IPS-15b (cell line): Measurements from ENCODE around the gene FAF1.
"Not testable (repeated sequence)": the region's sequence is repeated elsewhere in the genome, so short reads cannot be mapped to it uniquely, and the experiment has no call there.

Experiments used
- H3K27me3 ChIP-seq: one replicate; pipeline ENCODE4 v1.6.1; 2013; ENCODE audit warnings: low read length; ENCODE audit not compliant: control insufficient read depth, insufficient read depth
- H3K36me3 ChIP-seq: one replicate; pipeline ENCODE4 v1.6.1; 2013; ENCODE audit warnings: low read length; ENCODE audit not compliant: control insufficient read depth, insufficient read depth
- H3K4me1 ChIP-seq: one replicate; pipeline ENCODE4 v1.6.1; 2013; ENCODE audit warnings: mild to moderate bottlenecking, low read length; ENCODE audit not compliant: control insufficient read depth, insufficient read depth
- H3K4me3 ChIP-seq: one replicate; pipeline ENCODE4 v1.5.1; 2013; ENCODE audit warnings: low read depth, low read length
- H3K9ac ChIP-seq: one replicate; pipeline ENCODE4 v1.6.1; 2013; ENCODE audit warnings: low read depth, mild to moderate bottlenecking, low read length
- H3K9me3 ChIP-seq: one replicate; pipeline ENCODE4 v1.6.1; 2013; ENCODE audit warnings: mild to moderate bottlenecking, low read length; ENCODE audit not compliant: control insufficient read depth, insufficient read depth

FAF1 gene

GRCh38 chr1:50831300-50832061, 128.6 kb downstream of the FAF1 start:
- Histone ChIP-seq H3K9me3 (no peaks in the 10 kb centered on the region), H3K9ac (no peak overlapping the region), H3K4me3 (no peak overlapping the region), H3K27me3 (no peaks in the 10 kb centered on the region), H3K36me3 (no peaks in the 10 kb centered on the region), H3K4me1 (no peaks in the 10 kb centered on the region)

GRCh38 chr1:50830621-50831020, 129.4 kb downstream of the FAF1 start:
- Histone ChIP-seq H3K36me3 (no peaks in the 10 kb centered on the region), H3K9me3 (no peaks in the 10 kb centered on the region), H3K9ac (no peak overlapping the region), H3K27me3 (no peaks in the 10 kb centered on the region), H3K4me3 (no peak overlapping the region), H3K4me1 (no peaks in the 10 kb centered on the region)

GRCh38 chr1:50829014-50829958, 130.8 kb downstream of the FAF1 start:
- Histone ChIP-seq H3K9ac (no peak overlapping the region), H3K36me3 (no peaks in the 10 kb centered on the region), H3K4me3 (no peak overlapping the region), H3K9me3 (no peaks in the 10 kb centered on the region), H3K27me3 (no peaks in the 10 kb centered on the region), H3K4me1 (no peaks in the 10 kb centered on the region)

GRCh38 chr1:50827546-50827945, 132.5 kb downstream of the FAF1 start:
- no peak overlapping the region for H3K4me3 ChIP-seq
- no peaks in the 10 kb centered on the region for H3K36me3 ChIP-seq
- H3K9ac ChIP-seq, result no peak overlapping the region
- H3K9me3 ChIP-seq, result no peaks in the 10 kb centered on the region
- no peaks in the 10 kb centered on the region for H3K4me1 ChIP-seq
- no peaks in the 10 kb centered on the region for H3K27me3 ChIP-seq

GRCh38 chr1:50826792-50827191, 133.3 kb downstream of the FAF1 start:
- not testable (repeated sequence) for H3K27me3 ChIP-seq, H3K9me3 ChIP-seq, H3K4me1 ChIP-seq, H3K4me3 ChIP-seq, H3K36me3 ChIP-seq, H3K9ac ChIP-seq

- H3K9ac ChIP-seq, result no peak overlapping the region
- H3K4me1 ChIP-seq, result no peaks in the 10 kb centered on the region
- no peak overlapping the region for H3K4me3 ChIP-seq
- no peaks in the 10 kb centered on the region for H3K27me3 ChIP-seq
- no peaks in the 10 kb centered on the region for H3K9me3 ChIP-seq
- no peaks in the 10 kb centered on the region for H3K36me3 ChIP-seq
Measured at GRCh38 chr1:50822035-50822776, 137.9 kb downstream of the FAF1 start.

GRCh38 chr1:50820545-50820944, 139.5 kb downstream of the FAF1 start:
- Histone ChIP-seq H3K27me3 (no peaks in the 10 kb centered on the region), H3K9ac (no peak overlapping the region), H3K36me3 (no peaks in the 10 kb centered on the region), H3K9me3 (no peaks in the 10 kb centered on the region), H3K4me1 (no peaks in the 10 kb centered on the region), H3K4me3 (no peak overlapping the region)

GRCh38 chr1:50812346-50812745, 147.7 kb downstream of the FAF1 start:
- H3K4me1 ChIP-seq, result no peaks in the 10 kb centered on the region
- H3K36me3 ChIP-seq, result no peaks in the 10 kb centered on the region
- H3K27me3 ChIP-seq, result no peaks in the 10 kb centered on the region
- no peaks in the 10 kb centered on the region for H3K9me3 ChIP-seq
- no peak overlapping the region for H3K9ac ChIP-seq
- H3K4me3 ChIP-seq, result no peak overlapping the region

GRCh38 chr1:50808296-50808695, 151.8 kb downstream of the FAF1 start:
- Histone ChIP-seq H3K9ac (no peak overlapping the region), H3K4me1 (no peaks in the 10 kb centered on the region), H3K36me3 (no peaks in the 10 kb centered on the region), H3K27me3 (no peaks in the 10 kb centered on the region), H3K9me3 (no peaks in the 10 kb centered on the region), H3K4me3 (no peak overlapping the region)

- no peaks in the 10 kb centered on the region for H3K36me3 ChIP-seq
- H3K4me3 ChIP-seq, result no peak overlapping the region
- H3K27me3 ChIP-seq, result no peaks in the 10 kb centered on the region
- no peaks in the 10 kb centered on the region for H3K9me3 ChIP-seq
- H3K9ac ChIP-seq, result no peak overlapping the region
- H3K4me1 ChIP-seq, result peaks cover 5% of the 10 kb centered on the region
Measured at GRCh38 chr1:50796272-50796671, 163.8 kb downstream of the FAF1 start.

GRCh38 chr1:50793521-50793920, 166.5 kb downstream of the FAF1 start:
- Histone ChIP-seq H3K9me3 (no peaks in the 10 kb centered on the region), H3K27me3 (no peaks in the 10 kb centered on the region), H3K4me3 (no peak overlapping the region), H3K36me3 (no peaks in the 10 kb centered on the region), H3K4me1 (peaks cover 5% of the 10 kb centered on the region), H3K9ac (no peak overlapping the region)
